BE2C (cell line): ENCODE results near the gene CREB3.

Experiments
- DNase-seq: peaks from one replicate; pipeline ENCODE4 v3.0.0-alpha.2; 2020
- H3K27me3 ChIP-seq: fragments of 250-450 bp; sonication (Bioruptor Pico); 2 replicates; pipeline ENCODE4 v1.5.1; 2020; ENCODE audit warnings: mild to moderate bottlenecking
- H3K36me3 ChIP-seq: fragments of 250-450 bp; sonication (Bioruptor Pico); 2 replicates; pipeline ENCODE4 v1.5.1; 2020; ENCODE audit warnings: mild to moderate bottlenecking
- H3K4me1 ChIP-seq: fragments of 250-450 bp; sonication (Bioruptor Pico); 2 replicates; pipeline ENCODE4 v1.5.1; 2020
- H3K4me3 ChIP-seq: 2 replicates; pipeline ENCODE4 v1.5.1; 2011; ENCODE audit warnings: low read depth, low read length
- H3K9me3 ChIP-seq: fragments of 250-450 bp; sonication (Bioruptor Pico); 2 replicates; pipeline ENCODE4 v1.5.1; 2020
- CTCF ChIP-seq: IDR thresholded peaks from 2 replicates; pipeline ENCODE4 v1.5.1; 2012; ENCODE audit warnings: mild to moderate bottlenecking, low read depth, low read length

The CREB3 gene

GRCh38 chr9:35718721-35719511 lies 13.6 kb upstream of the CREB3 start:
- TF ChIP-seq CTCF, result no peak
- Histone ChIP-seq H3K4me1 (no peaks in the 10 kb centered on the region), H3K9me3 (no peaks in the 10 kb centered on the region), H3K4me3 (no peak overlapping the region), H3K36me3 (peaks cover 83% of the 10 kb centered on the region), H3K27me3 (no peaks in the 10 kb centered on the region)
- DNase-seq, result no peak

DNA sequence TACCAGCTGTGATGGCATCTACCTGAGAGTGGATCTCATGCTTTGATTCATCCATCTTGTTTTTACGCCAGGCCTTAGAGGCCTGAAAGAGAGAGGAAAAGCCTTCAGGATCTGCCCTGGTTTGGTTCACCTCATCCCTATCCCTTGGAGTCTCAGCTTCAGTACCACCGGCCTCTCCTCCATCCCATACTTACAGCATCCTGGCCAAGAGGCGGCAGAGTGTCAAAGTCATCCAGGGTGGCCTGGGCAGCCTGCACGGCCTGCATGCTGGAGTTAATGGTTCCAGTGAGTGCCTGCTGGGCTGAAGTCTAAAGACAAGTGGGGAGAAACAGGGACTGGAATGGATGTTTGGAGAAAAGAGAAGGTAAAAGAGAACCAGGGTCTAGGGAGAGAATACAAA lies 12.9 kb upstream of the CREB3 start:
- TF ChIP-seq CTCF, result no peak
- no peak overlapping the region for H3K4me3 ChIP-seq
- DNase-seq, result no peak
- no peaks in the 10 kb centered on the region for H3K9me3 ChIP-seq
- no peaks in the 10 kb centered on the region for H3K4me1 ChIP-seq
- no peaks in the 10 kb centered on the region for H3K27me3 ChIP-seq
- peaks cover 83% of the 10 kb centered on the region for H3K36me3 ChIP-seq

DNA sequence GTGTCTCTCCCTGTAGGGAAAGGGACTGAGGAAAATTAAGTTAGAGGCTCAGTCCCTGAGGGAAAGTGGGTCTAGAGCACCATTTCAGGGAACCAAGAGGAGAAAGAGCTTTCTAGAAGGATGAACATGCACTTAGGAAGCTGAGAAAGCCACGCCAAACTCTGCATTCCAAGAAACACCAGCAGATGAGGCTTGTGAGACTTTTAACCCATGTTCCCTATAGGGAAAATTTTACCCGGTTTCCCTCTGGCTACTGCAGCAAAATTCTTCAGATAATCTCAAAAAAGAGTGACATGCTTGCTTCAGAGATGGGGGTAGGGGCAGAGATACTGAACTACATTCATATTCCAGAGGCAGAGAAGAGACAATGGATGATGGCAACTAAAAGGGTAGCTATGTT lies 9.0 kb upstream of the CREB3 start:
- Histone ChIP-seq H3K27me3 (no peaks in the 10 kb centered on the region), H3K4me1 (no peaks in the 10 kb centered on the region; the same call in 1 of the 2 replicates), H3K36me3 (peaks cover 59% of the 10 kb centered on the region), H3K9me3 (no peaks in the 10 kb centered on the region), H3K4me3 (no peak overlapping the region)
- TF ChIP-seq CTCF, result no peak
- DNase-seq, result no peak

GRCh38 chr9:35723908-35724307 lies 8.6 kb upstream of the CREB3 start:
- no peak for DNase-seq
- no peak for TF ChIP-seq CTCF
- Histone ChIP-seq H3K4me1 (no peaks in the 10 kb centered on the region; the same call in 1 of the 2 replicates), H3K36me3 (peaks cover 54% of the 10 kb centered on the region), H3K9me3 (no peaks in the 10 kb centered on the region), H3K27me3 (no peaks in the 10 kb centered on the region), H3K4me3 (no peak overlapping the region)

- Histone ChIP-seq H3K4me1 (no peaks in the 10 kb centered on the region; the same call in 1 of the 2 replicates), H3K4me3 (no peak overlapping the region), H3K27me3 (no peaks in the 10 kb centered on the region), H3K36me3 (peaks cover 40% of the 10 kb centered on the region), H3K9me3 (no peaks in the 10 kb centered on the region)
- TF ChIP-seq CTCF, result no peak
- DNase-seq, result no peak
Measured at GRCh38 chr9:35725362-35725761, 7.1 kb upstream of the CREB3 start.

DNA sequence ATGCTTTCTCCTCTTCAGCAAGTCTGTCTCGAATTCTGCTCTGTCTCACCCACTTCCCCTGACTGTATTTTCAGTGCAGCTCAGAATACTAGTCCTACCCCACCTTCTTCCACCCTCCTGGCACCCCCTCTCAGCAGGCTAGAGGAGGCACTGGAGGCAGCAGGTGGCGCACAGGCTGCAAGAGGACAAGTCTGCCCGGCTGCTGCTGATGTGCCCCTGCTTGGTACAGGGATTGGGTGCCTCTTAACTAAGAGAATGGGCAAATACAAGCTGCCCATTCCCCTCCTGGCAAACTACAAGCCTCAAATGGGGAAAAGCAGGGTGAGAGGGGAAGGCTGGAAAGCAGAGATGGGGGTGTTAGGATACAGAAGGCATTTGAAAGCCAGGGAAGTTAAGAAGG lies 5.5 kb upstream of the CREB3 start:
- Histone ChIP-seq H3K4me3 (no peak overlapping the region), H3K36me3 (peaks cover 29% of the 10 kb centered on the region), H3K9me3 (no peaks in the 10 kb centered on the region), H3K27me3 (no peaks in the 10 kb centered on the region), H3K4me1 (peaks cover 9% of the 10 kb centered on the region)
- TF ChIP-seq CTCF, result no peak
- no peak for DNase-seq
